ENCODE results near the gene PPP6R3.

DNA sequence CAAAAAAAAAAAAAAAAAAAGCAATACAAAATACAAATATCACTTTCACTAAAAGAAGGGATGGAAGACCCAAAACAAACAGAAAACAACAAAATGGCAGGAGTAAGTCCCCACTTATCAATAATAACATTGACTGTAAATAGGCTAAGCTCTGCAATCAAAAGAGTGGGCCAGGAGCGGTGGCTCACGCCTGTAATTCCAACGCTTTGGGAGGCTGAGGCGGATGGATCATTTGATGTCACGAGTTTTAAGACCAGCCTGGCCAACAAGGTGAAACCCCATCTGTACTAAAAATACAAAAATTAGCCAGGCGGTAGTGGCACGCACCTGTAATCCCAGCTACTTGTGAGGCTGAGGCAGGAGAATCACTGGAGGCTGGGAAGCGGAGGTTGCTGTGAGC is 9.8 kb upstream of the PPP6R3 start:
- TF ChIP-seq, protein P1, sequence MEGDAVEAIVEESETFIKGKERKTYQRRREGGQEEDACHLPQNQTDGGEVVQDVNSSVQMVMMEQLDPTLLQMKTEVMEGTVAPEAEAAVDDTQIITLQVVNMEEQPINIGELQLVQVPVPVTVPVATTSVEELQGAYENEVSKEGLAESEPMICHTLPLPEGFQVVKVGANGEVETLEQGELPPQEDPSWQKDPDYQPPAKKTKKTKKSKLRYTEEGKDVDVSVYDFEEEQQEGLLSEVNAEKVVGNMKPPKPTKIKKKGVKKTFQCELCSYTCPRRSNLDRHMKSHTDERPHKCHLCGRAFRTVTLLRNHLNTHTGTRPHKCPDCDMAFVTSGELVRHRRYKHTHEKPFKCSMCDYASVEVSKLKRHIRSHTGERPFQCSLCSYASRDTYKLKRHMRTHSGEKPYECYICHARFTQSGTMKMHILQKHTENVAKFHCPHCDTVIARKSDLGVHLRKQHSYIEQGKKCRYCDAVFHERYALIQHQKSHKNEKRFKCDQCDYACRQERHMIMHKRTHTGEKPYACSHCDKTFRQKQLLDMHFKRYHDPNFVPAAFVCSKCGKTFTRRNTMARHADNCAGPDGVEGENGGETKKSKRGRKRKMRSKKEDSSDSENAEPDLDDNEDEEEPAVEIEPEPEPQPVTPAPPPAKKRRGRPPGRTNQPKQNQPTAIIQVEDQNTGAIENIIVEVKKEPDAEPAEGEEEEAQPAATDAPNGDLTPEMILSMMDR (conservative IDR thresholded peaks at IDR 0.05; ENCODE audit: low read length): no peak
- TF ChIP-seq EZH2phosphoT487 (IDR thresholded peaks at IDR 0.05; ENCODE audit: borderline replicate concordance): no peak

Measured in Loucy (cell line).